GM12878 (cell line): ENCODE results near the gene TMEM86B. TPM values are rescaled to one million over a fixed set of nuclear protein-coding genes. Genes with fewer than 3 reads are reported as not detected.

Experiments
- ATAC-seq: fragments of 200-7000 bp; cut with Tn5 transposase; 3 replicates; pipeline ENCODE4 v1.9.1; 2020; ENCODE audit warnings: mild to moderate bottlenecking, moderate library complexity
- BruUV-seq: library from RNA; stranded (reverse); fragments of 400-500 nt; replicated peaks from 2 replicates; lab custom pipeline; 2021; lab: Mats Ljungman, UMichigan
- CTCF ChIA-PET: fragments of 300-600 bp; sonication (Branson Sonifier 250); formaldehyde crosslinking; extraction: SDS; loops from one replicate; lab custom pipeline; 2021; ENCODE audit warnings: inconsistent platforms; lab: Yijun Ruan, JAX
- POLR2A ChIA-PET: fragments of 350-600 bp; formaldehyde crosslinking; extraction: SDS; loops from one replicate; lab custom pipeline; 2021; ENCODE audit warnings: inconsistent platforms; lab: Charles Lee
- RAD21 ChIA-PET: fragments of 300-600 bp; sonication (Branson Sonifier 250); formaldehyde crosslinking; loops from one replicate; lab custom pipeline; 2023; ENCODE audit warnings: antibody characterized with exemption; ENCODE audit not compliant: unreplicated experiment; lab: Charles Lee
- SMC1A ChIA-PET: fragments of 300-600 bp; sonication (Branson Sonifier 250); formaldehyde crosslinking; loops from one replicate; lab custom pipeline; 2023; ENCODE audit not compliant: unreplicated experiment, uncharacterized antibody; lab: Charles Lee
- DNase-seq: peaks from one replicate; pipeline ENCODE4 v3.0.0-alpha.2; 2011; ENCODE audit warnings: low read depth, low spot score
- FAIRE-seq: peaks from 3 replicates; lab custom pipeline; 2011; peaks lifted over from hg19 to GRCh38; lab: Jason Lieb, UNC
- H2AFZ ChIP-seq: 2 replicates; pipeline ENCODE4 v1.6.0; 2011; ENCODE audit warnings: low read depth, low read length, control low read depth; ENCODE audit not compliant: control insufficient read depth
- H3K27ac ChIP-seq: 2 replicates; pipeline ENCODE4 v1.5.1; 2011; ENCODE audit warnings: control low read depth; ENCODE audit not compliant: control insufficient read depth, insufficient read depth
- H3K27me3 ChIP-seq, 2 experiments: replicated peaks in 1 of 2; 2 replicates each; pipeline versions ENCODE4 v1.6.0 to v1.6.1; 2011; ENCODE audit warnings: low read length in 1 of 2; ENCODE audit not compliant: control insufficient read depth in 2 of 2, insufficient read depth in 2 of 2
- H3K36me3 ChIP-seq, 2 experiments: 2 replicates each; pipeline ENCODE4 v1.5.1; 2011; ENCODE audit warnings: low read length in 1 of 2; ENCODE audit not compliant: control insufficient read depth in 2 of 2, insufficient read depth in 2 of 2
- H3K4me1 ChIP-seq: 2 replicates; pipeline ENCODE4 v1.6.1; 2011; ENCODE audit warnings: mild to moderate bottlenecking, low read length, moderate library complexity, mixed read lengths; ENCODE audit not compliant: control insufficient read depth, insufficient read depth
- H3K4me2 ChIP-seq: 2 replicates; pipeline ENCODE4 v1.6.0; 2011; ENCODE audit warnings: control low read depth; ENCODE audit not compliant: control insufficient read depth, insufficient read depth
- H3K4me3 ChIP-seq: fragments of 200-600 bp; sonication (generic); 2 replicates; pipeline ENCODE4 v1.5.1; 2016
- H3K79me2 ChIP-seq: 2 replicates; pipeline ENCODE4 v1.6.0; 2011; ENCODE audit warnings: low read length; ENCODE audit not compliant: control insufficient read depth, insufficient read depth
- H3K9ac ChIP-seq: 2 replicates; pipeline ENCODE4 v1.8.0; 2011; ENCODE audit warnings: low read length, control low read depth, mixed read lengths; ENCODE audit not compliant: control insufficient read depth, insufficient read depth
- H3K9me3 ChIP-seq: replicated peaks from 3 replicates; pipeline ENCODE4 v1.5.1; 2011; ENCODE audit warnings: mild to moderate bottlenecking, low read length; ENCODE audit not compliant: control insufficient read depth, insufficient read depth
- H4K20me1 ChIP-seq: 2 replicates; pipeline ENCODE4 v1.6.0; 2011; ENCODE audit not compliant: control insufficient read depth, insufficient read depth
- BCL11A ChIP-seq: IDR thresholded peaks from 2 replicates; pipeline ENCODE4 v1.6.1; 2011; ENCODE audit warnings: low read depth, low read length
- BHLHE40 ChIP-seq, 2 experiments: fragments of 450-650 bp in 1 of 2; IDR thresholded peaks; 2 replicates each; pipeline ENCODE4 v1.6.1; 2011 to 2017; ENCODE audit warnings: low read depth in 2 of 2, borderline replicate concordance in 1 of 2, improper control_type of control experiment in 1 of 2, low read length in 1 of 2, mild to moderate bottlenecking in 1 of 2
- EGR1 ChIP-seq, 2 experiments: IDR thresholded peaks; 1 replicate in 1 of 2; 2 replicates in 1 of 2; pipeline ENCODE4 v1.6.1; 2011 to 2012; ENCODE audit warnings: low read depth in 2 of 2, low read length in 2 of 2, borderline replicate concordance in 1 of 2, mild to moderate bottlenecking in 1 of 2, moderate library complexity in 1 of 2
- IKZF1 ChIP-seq: fragments of 450-650 bp; conservative IDR thresholded peaks from 2 replicates; pipeline ENCODE4 v1.6.1; 2017; ENCODE audit warnings: antibody characterized with exemption, mild to moderate bottlenecking
- MEF2B ChIP-seq: fragments of 450-650 bp; IDR thresholded peaks from 2 replicates; pipeline ENCODE4 v1.6.1; 2018; ENCODE audit warnings: mild to moderate bottlenecking, moderate library complexity; ENCODE audit not compliant: partially characterized antibody, poor library complexity, severe bottlenecking
- MXI1 ChIP-seq: fragments of 150-350 bp; IDR thresholded peaks from 2 replicates; pipeline ENCODE4 v1.6.1; 2011; ENCODE audit warnings: low read depth, mild to moderate bottlenecking, inconsistent platforms, low read length, improper control_type of control experiment
- NR2C2 ChIP-seq: IDR thresholded peaks from 2 replicates; pipeline ENCODE4 v1.6.1; 2011; ENCODE audit warnings: borderline replicate concordance, low read depth; ENCODE audit not compliant: control insufficient read depth, insufficient read length
- SIN3A ChIP-seq: IDR thresholded peaks from 2 replicates; pipeline ENCODE4 v1.6.1; 2012; ENCODE audit warnings: low read depth, low read length, improper control_type of control experiment
- SMARCA5 ChIP-seq: fragments of 450-650 bp; IDR thresholded peaks from 2 replicates; pipeline ENCODE4 v1.6.1; 2017; ENCODE audit warnings: mild to moderate bottlenecking
- YY1 ChIP-seq: IDR thresholded peaks from 2 replicates; pipeline ENCODE4 v1.6.1; 2011; ENCODE audit warnings: low read depth, mild to moderate bottlenecking, low read length
- WGBS: methylation state at CpG from one replicate; pipeline ENCODE4 v1.1.6; 2016; ENCODE audit warnings: low lambda C conversion rate; ENCODE audit not compliant: insufficient replicate concordance, insufficient coverage; ENCODE audit errors: missing lambda C conversion rate; 5-methylcytosine and 5-hydroxymethylcytosine counted together
- in situ Hi-C: fragments of 300-500 bp; cut with MboI; formaldehyde crosslinking; loops from 9 replicates; pipeline ENCODE4 v1.14.3; 2018; ENCODE audit warnings: mixed read lengths
- intact Hi-C: fragments of 100-400 bp; cut with micrococcal nuclease; formaldehyde crosslinking; loops from one replicate; pipeline ENCODE4 v1.14.2; 2022; ENCODE audit not compliant: unreplicated experiment
- polyA plus RNA-seq, 11 experiments: library from polyadenylated mRNA; depleted of rRNA in 4 of 11; unstranded in 6 of 11; stranded (reverse) in 5 of 11; fragments of >200 nt; fragmentation: Nextera tagmentation in 4 of 11; fragmentation: Illumina TruSeq in 1 of 11; extraction: Ambion mirVana in 4 of 11; extraction: Trizol in 1 of 11; gene quantifications; 1 replicate in 1 of 11; 2 replicates in 10 of 11; pipeline versions ENCODE4 v1.2.1 to v1.2.3, GENCODE V29; 2011 to 2016; ENCODE audit warnings: inconsistent platforms in 2 of 11, missing spikeins in 2 of 11, low read depth in 1 of 11
- total RNA-seq, 4 experiments: library from RNA; depleted of rRNA in 3 of 4; stranded (reverse); fragments of >200 nt in 3 of 4; fragmentation: Illumina TruSeq in 1 of 4; extraction: Trizol in 1 of 4; gene quantifications; 2 replicates each; pipeline versions ENCODE4 v1.2.1 to v1.2.3, GENCODE V29; 2013 to 2021
- TF ChIP-seq, protein P1 (sequence below): IDR thresholded peaks from 2 replicates; pipeline ENCODE4 v1.6.1; 2012; ENCODE audit warnings: mild to moderate bottlenecking, low read depth, low read length
- TF ChIP-seq, protein P2 (sequence below): fragments of 450-650 bp; IDR thresholded peaks from 2 replicates; pipeline ENCODE4 v1.6.1; 2014; ENCODE audit warnings: mild to moderate bottlenecking
- TF ChIP-seq, protein P3 (sequence below): IDR thresholded peaks from 2 replicates; pipeline ENCODE4 v1.6.1; 2012; ENCODE audit warnings: low read length, inconsistent platforms
- TF ChIP-seq, protein P4 (sequence below): IDR thresholded peaks from 2 replicates; pipeline ENCODE4 v1.6.1; 2011; ENCODE audit warnings: borderline replicate concordance, low read depth, mild to moderate bottlenecking, moderate library complexity, mixed read lengths, low read length; ENCODE audit not compliant: insufficient read depth; ENCODE audit errors: extremely low read length

TMEM86B gene
- total and polyA plus RNA-seq, 10 of the 15 experiments (the other 5 are each of a cell fraction or from before 2014, with no cell fraction given) = 0.26 to 10.6 (median 1.8) TPM

DNA sequence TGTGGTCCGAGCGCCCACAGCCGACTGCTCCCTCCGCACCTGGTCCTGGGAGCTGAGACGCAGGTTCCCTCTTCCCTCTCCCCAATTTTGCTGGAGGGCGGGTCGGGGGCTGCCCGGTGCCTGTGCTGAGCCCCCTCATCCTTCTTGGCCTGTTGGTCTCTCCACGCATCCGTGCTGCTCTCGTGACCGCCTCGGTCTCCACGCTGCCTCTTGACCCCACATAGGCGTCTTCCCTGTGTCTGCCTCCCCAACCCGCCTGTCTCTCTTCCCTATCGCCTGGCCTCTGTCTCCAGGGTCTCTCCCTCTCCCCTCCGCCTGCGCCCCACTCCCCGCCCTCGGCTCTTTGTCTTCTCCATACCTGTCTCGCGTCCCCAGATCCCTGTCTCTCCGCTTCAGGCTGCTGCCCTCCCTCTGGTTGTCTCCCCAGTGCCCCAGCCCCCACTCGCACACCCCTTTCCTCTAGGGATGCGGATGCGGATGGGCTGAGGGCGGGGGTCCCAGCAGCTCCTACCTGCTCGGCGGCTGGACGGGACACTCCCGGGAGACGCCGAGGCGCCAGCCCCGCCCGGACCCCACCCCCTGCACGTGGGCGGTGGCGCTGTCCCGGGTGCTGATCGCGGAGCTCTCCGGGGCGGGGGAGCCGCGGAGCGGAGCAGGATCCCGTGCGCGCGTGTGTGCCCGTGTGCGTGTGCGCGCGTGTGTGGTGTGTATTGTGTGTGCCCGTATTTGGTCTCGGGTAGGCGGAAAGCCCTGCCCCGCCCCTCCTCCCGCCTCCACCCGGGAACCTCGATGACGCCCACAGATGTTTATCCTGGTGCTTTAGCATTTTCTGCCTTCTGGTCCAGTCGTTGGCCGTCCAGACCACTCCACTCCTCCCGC, 48.7 kb downstream of the TMEM86B start, which contains the start of gene SYT5:
TSS of gene SYT5 (minus strand) at position 684 of the 879 bp plus-strand sequence. CDS start 1,248 bp downstream, outside the sequence.
- intact Hi-C loops (no loop called here), in situ Hi-C loops (no loop called here)
- Histone ChIP-seq H3K27me3 (no peaks in the 10 kb centered on the region; a peak in 2 of 4 replicates), H3K27ac (no peak within 1 kb of the TSS), H3K79me2 (no peaks in the 10 kb centered on the region), H3K36me3 (no peaks in the 10 kb centered on the region), H2AFZ (peak within 1 kb of the TSS; percentile 61), H3K4me2 (peak within 1 kb of the TSS; percentile 77), H3K4me3 (peak within 1 kb of the TSS; percentile 35; the same call in 1 of the 2 replicates), H3K4me1 (peaks cover 12% of the 10 kb centered on the region), H3K9ac (no peak within 1 kb of the TSS), H4K20me1 (no peaks in the 10 kb centered on the region), H3K9me3 (no peaks in the 10 kb centered on the region; the same call in 2 of the 3 replicates)
- ChIA-PET SMC1A (interaction anchor here (1.3 kb wide), 1 partner anchor 75 kb away, joined by 3 read pairs; no protein-coding TSS in a partner anchor), RAD21 (no interaction called here), POLR2A (interaction anchor here (0.7 kb wide), 1 partner anchor 501 kb away, joined by 3 read pairs; no protein-coding TSS in a partner anchor), CTCF (no interaction called here)
- BruUV-seq = no TSS peak
- DNase-seq (no peak), FAIRE-seq (no peak), ATAC-seq (peak; percentile 60)
- 3% methylated on average over 30 of the region's 68 CpGs for WGBS
- TF ChIP-seq BCL11A (no peak), NR2C2 (no peak), IKZF1 (0 out of 2 replicates have a peak, but pooled peaks have one; percentile 2), SMARCA5 (0 out of 2 replicates have a peak, but pooled peaks have one; percentile 56), EGR1 (IDR thresholded peaks at IDR 0.05; ENCODE audit: borderline replicate concordance in 1 of 2, low read depth in 2 of 2, low read length in 2 of 2) (peak; percentile 56 to 98), MEF2B (peak; percentile 13), SIN3A (peak; percentile 45; the same call in 1 of the 2 replicates), MXI1 (peak; percentile 64; the same call in 1 of the 2 replicates), YY1 (0 out of 2 replicates have a peak, but pooled peaks have one; percentile 15), BHLHE40 (IDR thresholded peaks at IDR 0.05; ENCODE audit: borderline replicate concordance in 1 of 2, low read depth in 2 of 2, low read length in 1 of 2) (peak; percentile 82 to 90; a peak in 3 of 4 replicates)
- TF ChIP-seq, protein P1, sequence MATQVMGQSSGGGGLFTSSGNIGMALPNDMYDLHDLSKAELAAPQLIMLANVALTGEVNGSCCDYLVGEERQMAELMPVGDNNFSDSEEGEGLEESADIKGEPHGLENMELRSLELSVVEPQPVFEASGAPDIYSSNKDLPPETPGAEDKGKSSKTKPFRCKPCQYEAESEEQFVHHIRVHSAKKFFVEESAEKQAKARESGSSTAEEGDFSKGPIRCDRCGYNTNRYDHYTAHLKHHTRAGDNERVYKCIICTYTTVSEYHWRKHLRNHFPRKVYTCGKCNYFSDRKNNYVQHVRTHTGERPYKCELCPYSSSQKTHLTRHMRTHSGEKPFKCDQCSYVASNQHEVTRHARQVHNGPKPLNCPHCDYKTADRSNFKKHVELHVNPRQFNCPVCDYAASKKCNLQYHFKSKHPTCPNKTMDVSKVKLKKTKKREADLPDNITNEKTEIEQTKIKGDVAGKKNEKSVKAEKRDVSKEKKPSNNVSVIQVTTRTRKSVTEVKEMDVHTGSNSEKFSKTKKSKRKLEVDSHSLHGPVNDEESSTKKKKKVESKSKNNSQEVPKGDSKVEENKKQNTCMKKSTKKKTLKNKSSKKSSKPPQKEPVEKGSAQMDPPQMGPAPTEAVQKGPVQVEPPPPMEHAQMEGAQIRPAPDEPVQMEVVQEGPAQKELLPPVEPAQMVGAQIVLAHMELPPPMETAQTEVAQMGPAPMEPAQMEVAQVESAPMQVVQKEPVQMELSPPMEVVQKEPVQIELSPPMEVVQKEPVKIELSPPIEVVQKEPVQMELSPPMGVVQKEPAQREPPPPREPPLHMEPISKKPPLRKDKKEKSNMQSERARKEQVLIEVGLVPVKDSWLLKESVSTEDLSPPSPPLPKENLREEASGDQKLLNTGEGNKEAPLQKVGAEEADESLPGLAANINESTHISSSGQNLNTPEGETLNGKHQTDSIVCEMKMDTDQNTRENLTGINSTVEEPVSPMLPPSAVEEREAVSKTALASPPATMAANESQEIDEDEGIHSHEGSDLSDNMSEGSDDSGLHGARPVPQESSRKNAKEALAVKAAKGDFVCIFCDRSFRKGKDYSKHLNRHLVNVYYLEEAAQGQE = peak; percentile 98
- TF ChIP-seq, protein P2, sequence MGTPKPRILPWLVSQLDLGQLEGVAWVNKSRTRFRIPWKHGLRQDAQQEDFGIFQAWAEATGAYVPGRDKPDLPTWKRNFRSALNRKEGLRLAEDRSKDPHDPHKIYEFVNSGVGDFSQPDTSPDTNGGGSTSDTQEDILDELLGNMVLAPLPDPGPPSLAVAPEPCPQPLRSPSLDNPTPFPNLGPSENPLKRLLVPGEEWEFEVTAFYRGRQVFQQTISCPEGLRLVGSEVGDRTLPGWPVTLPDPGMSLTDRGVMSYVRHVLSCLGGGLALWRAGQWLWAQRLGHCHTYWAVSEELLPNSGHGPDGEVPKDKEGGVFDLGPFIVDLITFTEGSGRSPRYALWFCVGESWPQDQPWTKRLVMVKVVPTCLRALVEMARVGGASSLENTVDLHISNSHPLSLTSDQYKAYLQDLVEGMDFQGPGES = no peak
- TF ChIP-seq, protein P3, sequence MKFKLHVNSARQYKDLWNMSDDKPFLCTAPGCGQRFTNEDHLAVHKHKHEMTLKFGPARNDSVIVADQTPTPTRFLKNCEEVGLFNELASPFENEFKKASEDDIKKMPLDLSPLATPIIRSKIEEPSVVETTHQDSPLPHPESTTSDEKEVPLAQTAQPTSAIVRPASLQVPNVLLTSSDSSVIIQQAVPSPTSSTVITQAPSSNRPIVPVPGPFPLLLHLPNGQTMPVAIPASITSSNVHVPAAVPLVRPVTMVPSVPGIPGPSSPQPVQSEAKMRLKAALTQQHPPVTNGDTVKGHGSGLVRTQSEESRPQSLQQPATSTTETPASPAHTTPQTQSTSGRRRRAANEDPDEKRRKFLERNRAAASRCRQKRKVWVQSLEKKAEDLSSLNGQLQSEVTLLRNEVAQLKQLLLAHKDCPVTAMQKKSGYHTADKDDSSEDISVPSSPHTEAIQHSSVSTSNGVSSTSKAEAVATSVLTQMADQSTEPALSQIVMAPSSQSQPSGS = no peak
- TF ChIP-seq, protein P4, sequence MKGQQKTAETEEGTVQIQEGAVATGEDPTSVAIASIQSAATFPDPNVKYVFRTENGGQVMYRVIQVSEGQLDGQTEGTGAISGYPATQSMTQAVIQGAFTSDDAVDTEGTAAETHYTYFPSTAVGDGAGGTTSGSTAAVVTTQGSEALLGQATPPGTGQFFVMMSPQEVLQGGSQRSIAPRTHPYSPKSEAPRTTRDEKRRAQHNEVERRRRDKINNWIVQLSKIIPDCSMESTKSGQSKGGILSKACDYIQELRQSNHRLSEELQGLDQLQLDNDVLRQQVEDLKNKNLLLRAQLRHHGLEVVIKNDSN = peak; percentile 67
